ENCODE results near the gene CARM1. TPM values are rescaled to one million over a fixed set of nuclear protein-coding genes. Genes with fewer than 3 reads are reported as not detected.

The CARM1 gene
- total RNA-seq, 2 donors from 2014 or later: 53.3 to 75.9 TPM

- H3K27ac ChIP-seq: no peak overlapping the region
- no peaks in the 10 kb centered on the region for H3K27me3 ChIP-seq
- TF ChIP-seq, protein P1, sequence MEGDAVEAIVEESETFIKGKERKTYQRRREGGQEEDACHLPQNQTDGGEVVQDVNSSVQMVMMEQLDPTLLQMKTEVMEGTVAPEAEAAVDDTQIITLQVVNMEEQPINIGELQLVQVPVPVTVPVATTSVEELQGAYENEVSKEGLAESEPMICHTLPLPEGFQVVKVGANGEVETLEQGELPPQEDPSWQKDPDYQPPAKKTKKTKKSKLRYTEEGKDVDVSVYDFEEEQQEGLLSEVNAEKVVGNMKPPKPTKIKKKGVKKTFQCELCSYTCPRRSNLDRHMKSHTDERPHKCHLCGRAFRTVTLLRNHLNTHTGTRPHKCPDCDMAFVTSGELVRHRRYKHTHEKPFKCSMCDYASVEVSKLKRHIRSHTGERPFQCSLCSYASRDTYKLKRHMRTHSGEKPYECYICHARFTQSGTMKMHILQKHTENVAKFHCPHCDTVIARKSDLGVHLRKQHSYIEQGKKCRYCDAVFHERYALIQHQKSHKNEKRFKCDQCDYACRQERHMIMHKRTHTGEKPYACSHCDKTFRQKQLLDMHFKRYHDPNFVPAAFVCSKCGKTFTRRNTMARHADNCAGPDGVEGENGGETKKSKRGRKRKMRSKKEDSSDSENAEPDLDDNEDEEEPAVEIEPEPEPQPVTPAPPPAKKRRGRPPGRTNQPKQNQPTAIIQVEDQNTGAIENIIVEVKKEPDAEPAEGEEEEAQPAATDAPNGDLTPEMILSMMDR (IDR thresholded peaks at IDR 0.05): no peak
- no peak overlapping the region for H3K4me3 ChIP-seq
- H3K9ac ChIP-seq (ENCODE audit: low read depth in 2 of 2, low read length in 2 of 2): no peak overlapping the region
- H3K36me3 ChIP-seq: no peaks in the 10 kb centered on the region
- intact Hi-C loops (cut with DNase I): no loop called here
- H3K4me1 ChIP-seq: peaks cover 39% of the 10 kb centered on the region
- no peak for DNase-seq
- no peaks in the 10 kb centered on the region for H3K9me3 ChIP-seq
Measured at GRCh38 chr19:10895363-10895762, 24.0 kb downstream of the CARM1 start.

GRCh38 chr19:10895920-10896319 lies 24.6 kb downstream of the CARM1 start:
- intact Hi-C loops (cut with DNase I): no loop called here
- Histone ChIP-seq H3K4me1 (peaks cover 38% of the 10 kb centered on the region), H3K27ac (no peak overlapping the region), H3K36me3 (no peaks in the 10 kb centered on the region), H3K9ac (ENCODE audit: low read depth in 2 of 2, low read length in 2 of 2) (peak overlapping the region in 1 of 2 donors; percentile 19), H3K9me3 (no peaks in the 10 kb centered on the region), H3K27me3 (no peaks in the 10 kb centered on the region), H3K4me3 (no peak overlapping the region)
- DNase-seq: no peak
- TF ChIP-seq, protein P1 (IDR thresholded peaks at IDR 0.05): no peak

DNA sequence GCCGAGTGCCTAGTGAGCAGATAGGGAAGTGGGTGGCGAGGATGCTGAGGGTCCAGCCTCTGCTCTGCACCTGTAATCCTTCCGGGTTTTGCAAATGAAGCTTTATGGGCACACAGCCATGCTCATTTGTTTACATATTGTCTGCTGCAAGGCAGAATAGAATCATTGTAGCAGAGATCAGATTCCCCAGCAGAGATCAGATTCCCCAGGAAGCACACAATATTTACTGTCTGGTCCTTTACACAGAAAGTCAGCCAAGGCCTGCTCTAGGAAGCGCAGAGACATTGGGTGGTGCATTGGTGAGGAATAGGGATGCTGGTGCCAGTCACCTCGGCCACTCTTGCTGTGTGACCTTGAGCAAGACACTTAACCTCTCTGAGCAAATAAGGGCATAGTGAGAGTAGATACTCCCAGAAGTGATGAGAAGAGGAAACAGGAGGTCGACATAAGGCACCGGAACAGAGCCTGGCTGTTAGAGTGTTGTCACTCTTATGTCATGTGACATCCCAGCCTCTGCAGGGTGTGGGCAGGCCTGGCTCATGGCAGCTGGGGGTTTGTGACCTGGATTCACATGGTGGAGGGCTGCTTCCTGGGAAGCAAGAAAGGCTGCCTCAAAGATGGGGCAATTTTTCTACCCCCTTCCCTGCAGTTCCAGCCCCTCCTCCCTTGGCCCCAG lies 25.6 kb downstream of the CARM1 start:
- intact Hi-C loops (cut with DNase I): no loop called here
- no peak overlapping the region for H3K4me3 ChIP-seq
- TF ChIP-seq, protein P1 (IDR thresholded peaks at IDR 0.05): no peak
- peak overlapping the region; percentile 72 for H3K27ac ChIP-seq
- no peaks in the 10 kb centered on the region for H3K9me3 ChIP-seq
- no peaks in the 10 kb centered on the region for H3K27me3 ChIP-seq
- peak; percentile 40 for DNase-seq
- H3K36me3 ChIP-seq: no peaks in the 10 kb centered on the region
- H3K4me1 ChIP-seq: peaks cover 33% of the 10 kb centered on the region
- peak overlapping the region in 1 of 2 donors; percentile 62 for H3K9ac ChIP-seq (ENCODE audit: low read depth in 2 of 2, low read length in 2 of 2)

DNA sequence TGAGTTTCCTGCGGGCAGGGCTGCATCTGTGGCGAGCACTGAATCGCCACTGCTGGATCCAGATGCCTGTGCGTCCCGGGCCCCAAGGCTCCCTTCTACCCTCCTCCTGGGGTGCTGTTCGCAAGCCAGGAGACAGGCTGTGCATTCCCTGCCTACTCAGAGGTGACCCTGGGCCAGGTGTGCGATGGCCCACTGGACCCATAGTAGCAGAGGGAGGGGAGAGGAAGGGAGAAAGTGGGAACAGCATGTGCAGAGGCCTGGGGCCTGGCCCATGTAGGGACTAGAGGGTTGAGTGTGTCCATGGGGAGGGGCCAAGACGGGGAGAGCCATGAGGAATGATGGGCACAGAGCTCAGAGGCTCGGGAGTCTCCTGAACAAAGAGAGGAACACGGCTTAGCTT lies 27.3 kb downstream of the CARM1 start:
- DNase-seq: no peak
- no peaks in the 10 kb centered on the region for H3K36me3 ChIP-seq
- H3K4me1 ChIP-seq: peaks cover 28% of the 10 kb centered on the region
- no peaks in the 10 kb centered on the region for H3K9me3 ChIP-seq
- intact Hi-C loops (cut with DNase I): no loop called here
- H3K27ac ChIP-seq: peak overlapping the region; percentile 70
- TF ChIP-seq, protein P1 (IDR thresholded peaks at IDR 0.05): no peak
- no peaks in the 10 kb centered on the region for H3K27me3 ChIP-seq
- H3K9ac ChIP-seq (ENCODE audit: low read depth in 2 of 2, low read length in 2 of 2): peak overlapping the region; percentile 52 to 70
- no peak overlapping the region for H3K4me3 ChIP-seq

DNA sequence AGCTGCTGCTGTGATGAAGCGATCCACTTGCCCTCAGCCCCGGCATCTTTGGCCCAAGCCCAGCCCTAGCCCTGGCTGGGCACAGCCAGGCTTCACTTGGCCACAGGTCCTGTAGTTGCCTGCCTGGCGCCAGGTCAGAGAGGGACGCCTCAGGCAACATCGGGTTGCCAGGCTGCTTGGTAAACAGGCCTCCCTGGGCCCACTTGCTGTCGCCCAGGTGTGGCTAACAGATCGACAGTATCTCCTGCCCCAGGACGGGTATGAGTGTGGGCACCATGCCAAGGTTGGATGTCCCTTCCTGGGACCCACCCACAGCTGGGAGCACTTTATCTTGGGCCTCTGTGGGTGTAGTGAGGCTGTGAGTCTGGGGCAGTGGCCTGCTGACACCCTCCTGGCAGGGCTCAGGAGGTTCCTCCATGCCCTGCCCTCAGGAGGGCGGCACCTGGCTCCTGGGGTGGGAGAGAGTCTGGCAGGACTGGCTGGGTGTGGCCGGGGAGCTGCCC lies 27.8 kb downstream of the CARM1 start:
- no peaks in the 10 kb centered on the region for H3K9me3 ChIP-seq
- H3K36me3 ChIP-seq: no peaks in the 10 kb centered on the region
- TF ChIP-seq, protein P1 (IDR thresholded peaks at IDR 0.05): no peak
- peak; percentile 93 for DNase-seq
- intact Hi-C loops (cut with DNase I): no loop called here
- H3K27ac ChIP-seq: peak overlapping the region; percentile 70
- peak overlapping the region; percentile 6 to 70 for H3K9ac ChIP-seq (ENCODE audit: low read depth in 2 of 2, low read length in 2 of 2)
- peaks cover 28% of the 10 kb centered on the region for H3K4me1 ChIP-seq
- no peaks in the 10 kb centered on the region for H3K27me3 ChIP-seq
- H3K4me3 ChIP-seq: no peak overlapping the region
